GM18511 (cell line): ENCODE data around the gene CDS2.

Experiments used
- ATAC-seq: cut with Tn5 transposase; IDR thresholded peaks from one replicate; pipeline ENCODE4 v1.9.1; 2021; ENCODE audit warnings: mild to moderate bottlenecking, moderate library complexity; ENCODE audit not compliant: unreplicated experiment

The CDS2 gene

DNA sequence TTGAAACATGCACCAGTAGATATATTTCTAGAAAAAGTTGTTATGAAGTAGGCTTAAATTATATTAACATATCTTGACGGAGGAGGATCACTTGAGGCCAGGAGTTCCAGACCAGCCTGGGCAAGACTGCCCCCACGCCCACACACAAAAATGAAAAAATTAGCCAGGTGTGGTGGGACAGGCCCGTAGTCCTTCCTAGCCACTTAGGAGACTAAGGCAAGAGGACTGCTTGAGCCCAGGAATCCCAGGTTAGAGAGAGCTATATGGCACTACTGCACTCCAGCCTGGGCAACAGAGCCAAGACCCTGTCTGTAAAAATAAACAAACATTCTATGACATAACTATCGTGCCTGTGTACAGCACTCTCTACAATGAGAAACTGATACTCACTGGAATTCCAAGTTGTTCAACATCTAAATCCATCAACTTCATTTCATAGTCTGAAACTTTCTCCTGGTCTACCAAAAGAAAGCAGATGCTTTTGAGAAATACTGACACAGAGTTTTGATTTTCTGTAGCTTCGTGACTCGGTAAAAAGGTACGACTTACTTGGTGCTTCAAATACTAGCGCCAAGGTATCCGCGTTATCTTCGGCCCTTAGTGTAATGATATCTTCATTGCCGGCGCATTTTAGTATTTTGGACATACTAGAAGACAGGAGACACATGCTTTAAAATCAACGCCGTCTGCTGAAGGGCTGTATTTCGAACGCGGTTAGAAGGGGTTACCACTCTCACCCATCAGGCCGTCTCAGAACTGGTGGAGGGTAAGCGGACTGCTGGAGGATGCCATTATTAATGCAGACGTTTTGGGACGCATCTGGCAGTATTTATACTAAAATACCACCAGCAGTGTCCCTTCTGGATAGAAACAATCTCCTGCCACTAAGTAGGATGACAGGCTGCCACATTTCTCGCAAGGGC lies 8.3 kb upstream of the CDS2 start:
- no peak for ATAC-seq

DNA sequence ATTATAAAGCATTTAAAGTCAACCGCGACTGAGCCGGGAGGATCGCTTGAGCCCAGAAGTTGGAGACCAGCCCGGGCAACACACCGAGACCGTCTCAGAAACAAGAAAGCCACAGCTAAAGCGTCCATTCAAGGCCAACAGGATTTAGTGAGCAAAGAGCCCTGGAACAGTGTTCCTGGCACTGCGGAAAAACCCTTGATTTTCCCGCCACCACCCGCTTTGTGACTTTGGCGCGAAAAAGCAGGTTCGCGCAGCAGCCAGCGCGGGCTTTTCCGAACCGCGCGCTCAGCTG lies 7.7 kb upstream of the CDS2 start:
- no peak for ATAC-seq

DNA sequence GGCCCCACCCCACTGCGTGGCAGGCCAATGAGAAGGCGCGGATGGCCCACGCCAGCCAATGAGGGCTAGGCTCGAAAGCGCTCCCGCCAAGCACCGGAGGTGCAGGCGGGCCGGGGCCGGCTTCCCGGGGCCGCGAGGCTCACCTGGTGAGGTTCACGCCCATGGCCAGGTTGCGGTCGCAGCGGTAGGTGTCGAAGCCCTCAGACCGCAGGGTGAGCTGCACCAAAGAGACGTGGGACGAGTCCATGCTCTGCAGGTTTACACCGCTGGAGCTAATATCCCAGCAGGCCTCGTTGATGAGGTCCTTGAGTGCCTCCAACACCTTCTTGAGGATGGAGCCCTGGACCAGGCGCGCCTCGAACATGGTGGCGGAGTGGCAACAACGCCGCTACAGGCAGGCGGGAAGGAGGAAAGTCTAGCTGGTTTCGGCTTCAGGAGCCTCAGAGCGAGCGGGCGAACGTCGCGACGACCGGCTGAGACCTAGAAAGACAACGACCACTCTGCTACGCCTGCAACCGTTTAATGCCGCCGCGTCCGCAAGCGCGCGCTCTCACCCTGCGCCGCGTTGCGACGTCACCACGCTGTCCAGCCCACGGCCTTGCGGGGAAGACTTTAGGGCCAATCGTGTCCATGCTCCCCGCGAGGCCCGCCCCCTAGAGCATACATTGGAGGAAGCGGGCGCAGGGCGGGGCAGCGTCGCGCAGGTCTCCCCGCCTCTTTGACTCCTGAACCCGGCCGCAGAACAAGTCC lies 7.2 kb upstream of the CDS2 start, which contains the start of gene PCNA:
Gene PCNA (minus strand): TSS at position 524 of the 750 bp plus-strand sequence. CDS start 160 bp downstream, at position 364.
- peak; percentile 93 for ATAC-seq

DNA sequence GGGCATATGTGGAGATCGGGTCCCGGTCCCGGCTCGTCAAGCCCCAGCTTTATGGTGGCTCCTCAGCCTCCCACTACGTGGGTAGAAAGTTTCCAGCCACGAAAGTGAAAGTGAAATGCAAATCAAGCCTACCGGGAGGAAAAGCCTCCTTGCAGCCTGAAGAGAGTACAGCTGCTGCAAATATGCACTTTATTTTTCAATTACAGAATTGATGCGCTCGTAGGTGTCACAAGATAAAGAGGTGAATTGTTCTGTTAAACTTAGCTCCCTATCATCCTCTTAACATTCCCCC lies 6.7 kb upstream of the CDS2 start:
- no peak for ATAC-seq

DNA sequence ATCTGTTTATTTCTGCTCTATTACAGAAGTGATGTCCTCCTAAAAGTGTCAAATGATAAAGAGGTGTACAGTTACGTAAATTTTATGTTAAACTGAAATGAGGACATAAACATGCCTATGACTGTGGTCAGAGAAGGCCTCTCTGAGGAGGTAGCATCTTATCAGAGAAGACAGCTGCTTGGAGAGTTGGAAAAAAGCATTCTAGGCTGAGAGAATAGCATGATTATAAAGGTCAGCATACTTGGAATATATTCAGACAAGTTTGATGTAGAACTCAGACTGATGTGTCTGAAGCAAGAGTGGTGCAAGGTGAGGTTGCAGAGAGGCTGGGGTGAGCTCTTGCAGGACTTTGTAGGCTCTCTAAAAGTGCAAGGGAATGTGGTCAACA lies 3.9 kb upstream of the CDS2 start:
- ATAC-seq = no peak

DNA sequence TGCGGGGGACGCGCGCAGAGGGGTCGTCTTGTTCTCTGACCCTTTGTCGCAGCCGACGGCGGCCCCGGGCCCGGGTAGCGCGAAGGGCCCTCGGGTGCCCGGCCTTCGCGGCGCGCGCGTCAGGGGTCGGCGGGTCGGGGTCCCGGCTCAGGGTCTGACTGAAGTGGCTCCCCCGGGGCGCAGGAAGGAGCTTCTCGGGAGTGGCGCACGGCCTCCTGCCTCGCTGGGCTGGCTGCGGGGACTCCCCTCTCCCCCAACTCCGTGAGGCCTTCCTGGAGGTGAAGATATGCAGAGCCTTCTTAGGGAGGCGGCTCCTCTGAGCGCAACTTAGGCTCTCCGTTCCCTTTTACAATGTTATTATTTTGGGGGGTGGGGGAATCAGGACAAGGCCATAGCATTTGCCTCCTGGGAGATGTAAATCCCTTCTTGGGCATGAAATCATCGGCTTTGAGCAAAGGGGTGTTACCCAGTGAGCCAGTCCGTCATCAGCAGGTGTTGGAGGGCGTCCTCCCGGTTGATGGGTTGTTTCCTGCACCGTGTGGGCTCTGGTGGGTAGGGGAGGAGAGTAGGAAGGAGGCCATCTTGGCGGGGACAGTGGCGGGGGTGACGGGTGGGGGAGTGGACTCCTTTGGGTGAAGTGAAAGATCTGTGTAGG lies 523 bp downstream of the CDS2 start:
- ATAC-seq = peak; percentile 43

DNA sequence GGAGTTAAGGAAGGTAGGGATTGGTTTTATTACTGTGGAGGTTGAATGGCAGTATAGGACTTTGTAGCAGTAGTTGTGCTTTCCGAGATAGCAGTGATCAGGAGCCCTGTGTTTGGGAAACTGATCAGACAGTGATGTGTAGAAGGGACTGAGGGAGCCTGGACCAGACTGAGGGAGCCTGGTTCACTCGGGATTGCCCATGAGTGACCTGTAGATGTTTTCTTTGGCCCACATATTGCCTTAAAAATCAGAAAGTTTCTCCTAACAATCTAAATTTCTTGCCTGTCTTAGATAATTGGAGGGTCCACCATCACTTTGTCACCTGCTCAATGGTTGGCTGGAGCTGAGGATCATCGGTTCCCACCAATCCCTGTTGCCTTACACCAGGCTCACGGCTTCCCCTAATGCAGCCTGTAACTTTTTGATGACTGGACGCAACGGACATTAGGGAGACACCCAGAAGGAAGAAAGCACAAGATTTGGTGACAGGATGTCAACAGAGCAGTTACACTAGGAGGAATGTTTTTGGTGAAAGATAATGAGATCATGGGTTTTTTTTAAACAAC lies 1.1 kb downstream of the CDS2 start:
- ATAC-seq = no peak

DNA sequence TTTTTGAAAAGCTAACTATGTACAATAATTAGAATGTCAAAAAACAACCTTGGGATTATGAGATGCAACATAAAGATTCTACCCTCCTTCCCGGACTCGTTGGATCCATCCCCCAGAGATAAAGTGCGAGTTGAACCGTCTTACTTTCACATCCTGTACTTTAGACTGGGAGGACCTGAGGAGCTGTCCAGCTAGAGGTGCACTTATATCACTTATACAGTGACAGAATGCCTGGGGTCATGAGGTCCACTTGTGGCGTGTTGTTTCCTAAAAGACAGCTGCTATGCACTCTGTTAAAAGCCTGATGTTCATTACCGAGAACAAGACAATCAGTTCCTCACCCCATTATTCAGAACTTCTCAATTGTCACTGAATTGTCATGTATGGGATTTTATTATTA lies 2.1 kb downstream of the CDS2 start:
- no peak for ATAC-seq

DNA sequence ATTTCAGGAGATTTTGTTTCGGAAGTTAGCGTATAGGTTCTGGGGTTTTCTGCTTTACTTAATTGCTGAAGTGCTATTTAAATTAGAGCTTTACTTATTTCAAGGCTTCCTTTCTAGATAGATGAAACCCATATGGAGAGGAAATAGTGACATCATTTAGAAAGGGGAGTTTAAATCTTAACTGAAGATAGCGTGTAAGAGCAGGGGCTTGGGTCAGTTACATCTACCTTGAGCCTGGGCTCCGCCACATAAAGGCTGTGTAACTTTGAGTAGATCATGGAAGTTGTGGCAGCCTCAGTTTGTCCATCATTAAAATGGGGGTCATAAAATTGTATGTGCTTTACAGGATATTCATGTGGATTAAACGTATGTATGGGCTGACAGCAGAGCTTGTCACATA lies 4.7 kb downstream of the CDS2 start:
- ATAC-seq = no peak

DNA sequence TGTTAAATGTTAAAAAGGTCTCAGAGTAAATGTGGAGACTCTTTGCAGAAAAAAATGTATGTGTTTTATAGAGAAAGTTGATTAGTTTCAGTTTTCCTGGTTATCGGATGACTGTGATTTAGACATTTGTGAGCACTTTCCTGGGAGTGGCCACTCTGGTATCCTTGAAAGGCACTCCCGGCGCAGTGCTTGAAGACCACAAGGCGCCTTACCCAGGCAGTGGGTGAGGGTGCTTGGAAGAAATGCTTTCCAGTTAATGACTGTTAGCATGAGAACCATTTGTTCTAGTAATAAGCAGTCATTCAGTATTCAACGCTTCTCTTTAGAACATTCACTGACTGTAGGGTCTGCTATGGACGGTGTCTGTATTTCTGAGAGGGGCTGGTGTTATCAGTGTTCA lies 7.2 kb downstream of the CDS2 start:
- ATAC-seq = no peak

DNA sequence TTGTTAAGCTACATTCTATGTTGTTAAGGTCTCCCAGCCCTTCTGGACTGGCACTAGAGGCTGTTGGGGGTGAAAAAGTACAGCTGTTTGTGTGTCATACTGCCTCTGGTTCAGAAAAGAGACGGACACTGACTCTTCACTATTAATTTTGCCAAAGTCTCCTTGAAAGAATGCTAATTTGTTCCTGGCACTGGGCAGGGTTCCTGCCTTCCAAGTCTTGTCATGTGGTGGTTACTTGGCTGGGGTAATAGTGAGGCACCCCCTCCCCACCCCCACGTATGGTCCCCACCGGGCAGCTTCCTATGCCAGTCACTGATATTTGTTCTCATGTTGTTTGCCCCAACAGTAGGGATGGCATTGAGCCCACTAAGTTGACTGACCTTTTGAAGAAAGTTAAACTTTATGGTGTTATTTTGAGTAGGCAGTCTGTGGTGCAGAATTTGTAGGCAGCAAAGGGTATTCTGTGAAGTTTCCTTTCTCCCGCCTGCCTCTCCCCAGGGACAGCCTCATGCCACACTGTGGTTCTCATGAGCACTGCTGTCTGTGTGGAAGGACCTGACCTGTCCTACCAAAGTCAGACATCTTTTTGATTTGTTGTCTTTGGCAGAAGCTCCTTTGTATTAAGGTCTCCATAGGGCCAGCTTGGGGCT lies 8.7 kb downstream of the CDS2 start:
- peak; percentile 80 for ATAC-seq

DNA sequence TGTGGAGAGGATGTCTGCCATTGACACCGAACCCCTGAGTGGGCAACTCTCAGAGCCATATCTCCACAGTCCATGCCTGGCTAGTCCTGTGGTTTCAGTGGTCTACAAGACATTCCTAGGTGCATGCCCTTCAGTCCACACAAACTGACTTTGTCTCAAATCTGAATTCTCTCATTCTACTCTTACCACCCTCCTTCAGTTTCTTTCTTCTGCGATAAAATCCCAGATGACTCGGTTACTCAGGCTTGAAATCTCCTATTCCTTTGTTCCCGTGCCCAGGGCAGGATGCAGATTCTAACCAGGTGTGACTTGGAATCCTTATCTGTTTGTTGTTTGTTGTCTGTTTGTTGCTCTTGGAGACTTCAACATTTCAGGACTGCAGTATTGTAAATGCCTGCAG lies 9.3 kb downstream of the CDS2 start:
- no peak for ATAC-seq

DNA sequence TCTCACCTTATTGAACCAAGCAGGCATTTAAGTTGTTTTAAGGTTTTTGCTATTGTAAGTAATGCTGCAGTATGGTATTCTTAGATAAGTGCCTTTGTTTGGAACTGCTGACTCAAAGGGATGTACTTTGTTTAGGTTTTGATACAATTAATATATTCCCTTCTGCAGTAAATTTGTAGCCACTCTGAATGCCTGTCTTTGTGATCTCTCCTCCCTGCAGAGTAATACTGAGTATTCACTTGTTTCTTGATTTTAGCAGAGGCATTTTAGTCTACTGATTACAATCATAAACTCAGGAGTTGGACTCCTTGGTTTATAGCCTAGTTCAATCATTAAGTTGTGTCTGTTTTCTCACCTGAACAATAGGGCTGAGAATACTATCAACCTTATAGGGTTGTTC lies 13.4 kb downstream of the CDS2 start:
- ATAC-seq = no peak

DNA sequence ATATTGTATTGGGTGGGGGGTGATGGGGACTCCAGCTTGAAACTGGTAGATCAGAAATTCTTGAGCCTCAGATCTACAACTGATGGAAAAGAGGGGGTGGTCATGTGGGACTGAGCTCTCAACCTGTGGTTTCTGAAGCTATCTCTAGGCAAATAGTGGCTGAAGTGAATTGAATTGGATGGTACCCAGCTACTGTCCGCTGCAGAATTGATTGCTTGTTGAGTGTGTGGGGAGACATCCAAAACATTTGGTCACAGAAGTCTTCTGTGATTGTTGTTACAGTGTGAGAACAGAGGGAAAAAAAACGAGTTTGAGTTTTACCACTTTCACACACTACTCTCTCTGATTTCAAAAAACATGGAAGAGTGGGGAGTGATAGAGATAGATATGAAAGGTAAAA lies 14.8 kb downstream of the CDS2 start:
- ATAC-seq = no peak

DNA sequence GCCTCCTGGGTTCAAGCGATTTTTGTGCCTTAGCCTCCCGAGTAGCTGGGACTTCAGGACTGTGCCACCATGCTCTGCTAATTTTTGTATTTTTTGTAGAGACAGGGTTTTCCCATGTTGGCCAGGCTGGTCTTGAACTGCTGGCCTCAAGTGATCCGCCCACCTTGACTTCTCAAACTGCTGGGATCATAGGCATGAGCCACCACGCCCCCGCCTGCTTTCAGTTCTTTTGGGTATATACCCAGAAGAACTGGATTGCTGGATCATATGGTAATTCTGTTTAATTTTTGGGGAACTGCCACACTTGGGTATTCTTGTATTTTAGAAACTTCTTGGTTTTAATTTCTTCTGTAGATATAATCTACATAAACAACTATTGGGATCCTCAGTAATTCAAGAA lies 17.0 kb downstream of the CDS2 start:
- no peak for ATAC-seq

DNA sequence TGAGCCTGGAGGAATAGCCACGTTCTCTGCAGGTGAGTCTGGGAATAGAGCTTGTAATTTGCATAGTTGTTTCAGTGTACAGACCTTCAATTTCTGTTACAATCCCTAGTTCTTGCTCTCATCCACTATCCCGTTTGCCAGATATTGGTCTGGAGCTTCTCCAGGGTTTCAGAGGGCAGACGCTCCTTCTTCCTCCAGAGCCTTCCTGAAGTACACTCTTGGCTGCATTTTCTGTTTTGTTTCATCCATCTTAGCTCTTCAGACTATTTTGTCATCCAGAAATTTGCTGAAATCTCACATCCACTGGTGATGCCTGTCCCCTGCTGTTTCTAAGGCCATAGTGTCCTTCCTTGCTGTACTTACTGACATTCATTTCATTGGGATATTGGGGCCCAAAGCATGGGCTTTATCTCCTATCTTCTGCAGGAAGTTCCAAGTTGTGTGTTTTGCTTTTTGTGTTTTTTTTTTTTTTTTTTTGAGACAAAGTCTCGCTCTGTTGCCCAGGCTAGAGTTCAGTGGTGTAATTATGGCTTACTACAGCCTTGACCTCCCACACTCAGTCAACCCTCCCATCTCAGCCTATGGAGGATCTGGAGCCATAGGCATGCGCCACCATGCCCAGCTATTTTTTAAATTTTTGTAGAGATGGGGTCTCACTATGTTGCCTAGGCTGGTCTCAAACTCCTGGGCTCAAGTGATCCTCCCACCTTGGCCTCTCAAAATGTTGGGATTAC lies 18.7 kb downstream of the CDS2 start:
- ATAC-seq = peak; percentile 57

DNA sequence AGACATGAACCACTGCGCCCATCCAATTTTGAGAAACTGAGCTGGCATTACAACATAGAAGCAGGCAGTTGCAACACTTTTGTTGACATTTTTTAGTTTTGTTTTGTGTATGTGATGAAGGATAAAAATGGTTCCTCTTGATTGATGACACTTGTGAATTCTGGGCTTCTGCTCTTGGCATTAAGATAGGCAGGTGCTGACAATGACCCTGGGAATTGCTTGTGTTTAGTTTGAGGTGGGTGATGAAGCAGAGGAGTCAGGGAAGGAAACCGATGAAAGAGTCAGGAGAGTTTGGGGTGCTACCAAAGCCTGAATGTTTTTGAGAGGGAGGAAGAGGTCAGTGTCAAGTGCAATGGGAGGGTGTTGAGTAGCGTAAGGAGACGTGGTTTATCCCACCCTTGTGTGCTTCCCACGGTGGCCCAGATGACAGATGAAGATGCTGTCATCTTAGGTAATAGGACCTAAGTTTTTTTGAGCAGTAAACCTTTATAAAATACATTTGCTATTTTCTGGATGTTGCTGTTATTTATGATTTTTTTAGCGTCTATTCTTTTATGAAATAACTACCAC lies 19.4 kb downstream of the CDS2 start:
- no peak for ATAC-seq

DNA sequence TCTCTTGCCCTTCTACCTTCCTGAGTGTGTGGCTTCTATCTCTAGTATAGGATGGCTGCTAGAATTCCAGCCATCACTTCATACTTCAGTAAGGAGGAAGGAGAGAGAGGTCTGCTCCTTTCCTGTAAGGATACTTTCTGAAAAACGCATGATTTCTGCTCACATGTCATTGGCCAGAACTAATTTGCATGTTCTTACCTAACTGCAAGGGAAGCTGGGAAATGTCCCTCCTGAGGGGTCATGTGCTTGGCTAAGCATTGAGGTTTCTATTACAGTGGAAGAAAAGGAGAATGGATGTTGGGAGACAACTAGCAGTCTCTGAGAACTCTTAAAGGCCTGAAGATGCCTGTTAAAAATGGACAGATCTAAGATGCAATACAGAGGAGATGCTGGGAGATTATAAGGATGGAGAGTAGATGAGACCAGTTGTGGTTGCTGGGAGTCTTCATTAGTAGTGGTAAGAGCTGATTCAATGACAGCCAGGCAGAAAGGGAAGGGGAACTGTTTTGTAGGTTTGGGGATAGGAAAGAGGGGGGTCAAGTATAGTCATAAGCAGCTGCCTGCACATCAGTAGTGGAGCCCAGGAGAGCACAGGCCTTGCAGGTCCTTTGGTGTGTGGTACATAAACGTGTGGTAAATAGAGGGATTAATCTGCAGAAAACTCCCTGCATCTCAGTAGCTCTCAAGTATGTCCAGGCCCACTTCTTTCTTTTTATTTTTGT lies 20.2 kb downstream of the CDS2 start:
- no peak for ATAC-seq

DNA sequence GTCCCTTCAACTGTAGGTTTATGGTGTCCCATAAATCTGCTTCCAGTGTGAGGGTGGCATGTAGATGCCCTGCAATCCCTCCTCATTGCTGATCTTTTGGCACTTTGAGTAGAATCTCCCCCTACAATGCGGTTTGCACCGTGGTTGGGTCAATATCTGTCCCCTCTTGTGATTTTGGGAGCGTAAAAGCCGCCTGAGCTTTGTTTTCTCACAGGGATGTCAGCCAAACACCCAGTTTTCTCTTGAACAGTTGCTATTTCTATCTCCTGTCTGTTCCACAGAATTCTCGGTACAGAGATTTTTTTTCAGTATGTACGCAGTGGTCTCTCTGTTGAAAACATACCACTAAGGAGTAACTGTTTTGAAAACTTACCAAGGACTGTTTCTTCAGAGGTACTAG lies 21.8 kb downstream of the CDS2 start:
- no peak for ATAC-seq

DNA sequence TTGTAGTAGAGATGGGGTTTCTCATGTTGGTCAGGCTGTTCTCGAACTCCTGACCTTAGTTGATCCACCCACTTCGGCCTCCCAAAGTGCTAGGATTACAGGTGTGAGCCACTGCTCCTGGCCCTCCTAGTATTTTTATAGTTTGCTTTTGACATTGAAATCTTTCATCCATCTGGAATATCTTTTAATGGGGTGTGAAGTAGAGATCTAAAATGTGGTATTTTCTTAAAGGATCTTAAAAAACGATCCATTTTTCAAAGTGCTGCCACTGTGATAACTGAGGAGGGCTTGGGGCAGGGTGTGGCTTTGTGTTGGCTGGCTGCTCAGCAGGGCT lies 23.1 kb downstream of the CDS2 start:
- no peak for ATAC-seq
